ENCODE measurements around the gene KIAA2012.

GRCh38 chr2:202116691-202117090 lies 43.6 kb downstream of the KIAA2012 start:
- TF ChIP-seq CTCF (optimal IDR thresholded peaks at IDR 0.05 in 1 of 3, IDR thresholded peaks at IDR 0.05 in 1 of 3, conservative IDR thresholded peaks at IDR 0.05 in 1 of 3; ENCODE audit: extremely low read depth in 1 of 3, insufficient read depth in 2 of 3, low read length in 3 of 3) (no peak), EZH2 (IDR thresholded peaks at IDR 0.05; ENCODE audit: low read length) (no peak)
